BJ (cell line): ENCODE results near the gene RTBDN. TPM values are rescaled to one million over a fixed set of nuclear protein-coding genes. Genes with fewer than 3 reads are reported as not detected.

ENCODE experiments used
- CTCF ChIA-PET: fragments of 350-600 bp; formaldehyde crosslinking; extraction: SDS; loops from one replicate; lab custom pipeline; 2021; ENCODE audit warnings: antibody characterized with exemption, inconsistent platforms; lab: Yijun Ruan, JAX
- POLR2A ChIA-PET: fragments of 300-600 bp; sonication (Branson Sonifier 250); formaldehyde crosslinking; extraction: SDS; loops from one replicate; lab custom pipeline; 2021; ENCODE audit warnings: antibody characterized with exemption; lab: Charles Lee
- DNase-seq: peaks from one replicate; pipeline ENCODE4 v3.0.0-alpha.2; 2011; ENCODE audit warnings: low read depth
- H3K27me3 ChIP-seq: 2 replicates; pipeline ENCODE4 v1.6.0; 2011; ENCODE audit warnings: low read length; ENCODE audit not compliant: control insufficient read depth, insufficient read depth
- H3K36me3 ChIP-seq: 2 replicates; pipeline ENCODE4 v1.5.1; 2011; ENCODE audit warnings: low read length; ENCODE audit not compliant: control insufficient read depth, insufficient read depth
- H3K4me3 ChIP-seq: 2 replicates; pipeline ENCODE4 v1.5.1; 2011; ENCODE audit warnings: low read depth, mild to moderate bottlenecking, control low read depth, low read length
- CTCF ChIP-seq: IDR thresholded peaks from 2 replicates; pipeline ENCODE4 v1.5.1; 2011; ENCODE audit warnings: low read depth, mild to moderate bottlenecking, control low read depth, inconsistent platforms, low read length, moderate library complexity; ENCODE audit not compliant: insufficient read depth
- polyA plus RNA-seq: library from polyadenylated mRNA; depleted of rRNA; stranded (reverse); fragments of >200 nt; gene quantifications from 2 replicates; pipeline ENCODE4 v1.2.3, GENCODE V29; 2011

RTBDN gene
- polyA plus RNA-seq, 1 experiment, result 0.31 TPM

DNA sequence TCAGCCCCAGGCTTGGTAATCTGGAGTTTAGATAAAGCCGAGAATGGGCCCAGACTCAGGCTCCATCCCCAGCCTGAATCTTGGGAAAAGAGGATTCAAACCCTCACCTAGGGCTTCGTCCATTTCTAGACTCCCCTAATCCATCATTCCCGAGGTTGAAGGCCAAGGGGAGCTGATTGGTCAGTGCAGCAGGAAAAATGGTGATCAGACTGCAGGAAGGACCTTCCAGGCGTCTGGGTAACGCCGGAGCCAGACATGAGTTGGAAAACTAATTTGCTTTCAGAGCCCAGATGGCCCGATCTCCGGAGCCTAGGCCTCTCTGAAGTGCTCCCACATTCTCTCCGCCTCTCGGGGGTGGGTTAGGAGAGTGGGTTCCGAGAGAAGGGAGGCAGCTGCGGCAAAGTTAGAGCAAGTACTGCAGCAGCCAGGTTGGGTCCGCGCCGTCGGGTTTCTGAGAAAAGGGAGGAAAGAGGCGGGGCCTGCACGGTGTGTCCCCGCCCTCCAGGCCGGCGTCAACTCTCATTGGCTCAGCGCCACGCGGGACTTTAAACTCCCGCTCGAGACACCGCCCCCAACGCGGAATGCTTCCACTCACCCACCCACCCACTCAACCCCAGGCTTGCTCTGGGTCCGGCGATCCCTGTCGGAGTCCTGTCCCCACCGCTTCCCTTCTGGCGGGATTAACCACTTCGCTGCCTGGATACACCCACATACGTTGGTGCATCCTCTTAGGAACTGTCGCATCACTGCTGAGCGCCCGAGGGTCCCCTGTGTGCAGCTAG, 788 bp upstream of the RTBDN start:
- POLR2A ChIA-PET, result no interaction called here
- no peak for DNase-seq
- Histone ChIP-seq H3K4me3 (no peak overlapping the region), H3K27me3 (peaks cover 47% of the 10 kb centered on the region), H3K36me3 (no peaks in the 10 kb centered on the region)
- CTCF ChIA-PET, result interaction anchor here (0.7 to 2.6 kb wide), 7 partner anchors 12 to 78 kb away, joined by 3 to 15 read pairs (median 4); no protein-coding TSS in a partner anchor
- TF ChIP-seq CTCF, result no peak

GRCh38 chr19:12833738-12834565, 427 bp downstream of the RTBDN start:
- POLR2A ChIA-PET, result no interaction called here
- DNase-seq, result no peak

GRCh38 chr19:12833418-12833737, 1.0 kb downstream of the RTBDN start:
- peaks cover 42% of the 10 kb centered on the region for H3K27me3 ChIP-seq
- POLR2A ChIA-PET, result no interaction called here
- no peak for DNase-seq
- TF ChIP-seq CTCF, result no peak
- CTCF ChIA-PET, result interaction anchor here (2.4 kb wide), 1 partner anchor 68 kb away, joined by 10 read pairs; no protein-coding TSS in a partner anchor
- 0 out of 2 replicates have a peak overlapping the region, but pooled peaks have one; percentile 6 for H3K4me3 ChIP-seq
- H3K36me3 ChIP-seq, result no peaks in the 10 kb centered on the region

More at GRCh38 chr19:12833738-12834565, 427 bp downstream of the RTBDN start:
- H3K27me3 ChIP-seq, result peaks cover 42% of the 10 kb centered on the region
- no peaks in the 10 kb centered on the region for H3K36me3 ChIP-seq
- CTCF ChIA-PET, result interaction anchor here (1.1 to 2.6 kb wide), 4 partner anchors 14 to 76 kb away, joined by 4 to 15 read pairs (median 8); no protein-coding TSS in a partner anchor
- H3K4me3 ChIP-seq, result peak overlapping the region; percentile 44
- TF ChIP-seq CTCF, result no peak

DNA sequence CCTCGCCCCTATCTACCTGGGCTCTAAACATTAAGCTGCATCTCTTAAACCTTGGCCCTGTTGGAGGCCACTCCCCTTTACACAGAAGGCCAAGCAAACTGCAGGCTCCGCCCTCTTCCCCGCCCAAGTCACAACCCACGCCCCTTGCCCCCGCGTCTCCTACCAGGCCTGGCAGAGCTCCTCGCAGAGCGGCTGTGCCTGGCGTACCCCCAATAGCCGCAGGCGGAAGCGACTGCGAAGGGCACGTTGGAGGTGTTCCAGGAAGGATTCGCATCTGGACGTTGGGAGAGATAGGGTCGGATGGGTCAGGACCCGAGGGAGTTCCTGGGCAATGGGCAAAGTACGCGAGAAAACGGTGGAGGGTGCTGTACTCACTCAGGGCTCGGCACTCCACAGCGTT, 5.9 kb downstream of the RTBDN start:
- H3K27me3 ChIP-seq, result peaks cover 8% of the 10 kb centered on the region; the same call in 1 of the 2 replicates
- H3K4me3 ChIP-seq, result no peak overlapping the region
- POLR2A ChIA-PET, result no interaction called here
- CTCF ChIA-PET, result interaction anchor here (0.6 to 6.0 kb wide), 2 partner anchors 19 to 1804 kb away, joined by 4 to 28 read pairs; no protein-coding TSS in a partner anchor
- H3K36me3 ChIP-seq, result no peaks in the 10 kb centered on the region
- no peak for DNase-seq
- no peak for TF ChIP-seq CTCF
